ENCODE results near the gene BRMS1.

Gene BRMS1

GRCh38 chr11:66328302-66329144 is 16.4 kb downstream of the BRMS1 start:
- Histone ChIP-seq H3K4me3 (peak overlapping the region; percentile 63), H3K36me3 (ENCODE audit: insufficient read depth, low read length) (no peaks in the 10 kb centered on the region), H3K9ac (ENCODE audit: insufficient read length) (peak overlapping the region; percentile 59), H3K27ac (no peak overlapping the region), H3K9me3 (ENCODE audit: low read depth, low read length) (no peaks in the 10 kb centered on the region)
- TF ChIP-seq POLR2AphosphoS5 (IDR thresholded peaks at IDR 0.05; ENCODE audit: borderline replicate concordance, low read depth, low read length): no peak
- no peak for TF ChIP-seq FOXP2 (optimal IDR thresholded peaks at IDR 0.05; ENCODE audit: control extremely low read depth, extremely low read length, insufficient read depth)
- no peak for TF ChIP-seq EZH2 (IDR thresholded peaks at IDR 0.05)
- no peak for DNase-seq (ENCODE audit: low read depth, low spot score)

GRCh38 chr11:66328031-66328301 is 16.9 kb downstream of the BRMS1 start:
- Histone ChIP-seq H3K27ac (no peak overlapping the region), H3K4me3 (no peak overlapping the region), H3K9ac (ENCODE audit: insufficient read length) (no peak overlapping the region), H3K9me3 (ENCODE audit: low read depth, low read length) (no peaks in the 10 kb centered on the region), H3K36me3 (ENCODE audit: insufficient read depth, low read length) (no peaks in the 10 kb centered on the region)
- DNase-seq (ENCODE audit: low read depth, low spot score): no peak
- TF ChIP-seq EZH2 (IDR thresholded peaks at IDR 0.05) (no peak), POLR2AphosphoS5 (IDR thresholded peaks at IDR 0.05; ENCODE audit: borderline replicate concordance, low read depth, low read length) (no peak), FOXP2 (optimal IDR thresholded peaks at IDR 0.05; ENCODE audit: control extremely low read depth, extremely low read length, insufficient read depth) (no peak)

- TF ChIP-seq FOXP2 (optimal IDR thresholded peaks at IDR 0.05; ENCODE audit: control extremely low read depth, extremely low read length, insufficient read depth): no peak
- no peak for TF ChIP-seq POLR2AphosphoS5 (IDR thresholded peaks at IDR 0.05; ENCODE audit: borderline replicate concordance, low read depth, low read length)
- TF ChIP-seq EZH2 (IDR thresholded peaks at IDR 0.05): no peak
- Histone ChIP-seq H3K9me3 (ENCODE audit: low read depth, low read length) (no peaks in the 10 kb centered on the region), H3K36me3 (ENCODE audit: insufficient read depth, low read length) (no peaks in the 10 kb centered on the region), H3K27ac (0 out of 2 replicates have a peak overlapping the region, but pooled peaks have one; percentile 19), H3K4me3 (no peak overlapping the region), H3K9ac (ENCODE audit: insufficient read length) (peak overlapping the region; percentile 41)
- no peak for DNase-seq (ENCODE audit: low read depth, low spot score)
Observed at GRCh38 chr11:66327171-66328030, 17.5 kb downstream of the BRMS1 start.

- DNase-seq (ENCODE audit: low read depth, low spot score): no peak
- no peak overlapping the region for H3K27ac ChIP-seq
- no peak overlapping the region for H3K4me3 ChIP-seq
- H3K9me3 ChIP-seq (ENCODE audit: low read depth, low read length): no peaks in the 10 kb centered on the region
- TF ChIP-seq EZH2 (IDR thresholded peaks at IDR 0.05) (no peak), POLR2AphosphoS5 (IDR thresholded peaks at IDR 0.05; ENCODE audit: borderline replicate concordance, low read depth, low read length) (no peak), FOXP2 (optimal IDR thresholded peaks at IDR 0.05; ENCODE audit: control extremely low read depth, extremely low read length, insufficient read depth) (no peak)
- H3K9ac ChIP-seq (ENCODE audit: insufficient read length): no peak overlapping the region
- H3K36me3 ChIP-seq (ENCODE audit: insufficient read depth, low read length): no peaks in the 10 kb centered on the region
Observed at GRCh38 chr11:66326261-66327111, 18.4 kb downstream of the BRMS1 start.

- Histone ChIP-seq H3K27ac (no peak overlapping the region), H3K9ac (ENCODE audit: insufficient read length) (no peak overlapping the region), H3K4me3 (no peak overlapping the region), H3K36me3 (ENCODE audit: insufficient read depth, low read length) (no peaks in the 10 kb centered on the region), H3K9me3 (ENCODE audit: low read depth, low read length) (no peaks in the 10 kb centered on the region)
- DNase-seq (ENCODE audit: low read depth, low spot score): no peak
- no peak for TF ChIP-seq EZH2 (IDR thresholded peaks at IDR 0.05)
- no peak for TF ChIP-seq POLR2AphosphoS5 (IDR thresholded peaks at IDR 0.05; ENCODE audit: borderline replicate concordance, low read depth, low read length)
Observed at GRCh38 chr11:66325263-66325671, 19.6 kb downstream of the BRMS1 start.

GRCh38 chr11:66324664-66325063 is 20.2 kb downstream of the BRMS1 start:
- Histone ChIP-seq H3K27ac (peak overlapping the region; percentile 31; the same call in 1 of the 2 replicates), H3K36me3 (ENCODE audit: insufficient read depth, low read length) (no peaks in the 10 kb centered on the region), H3K9me3 (ENCODE audit: low read depth, low read length) (no peaks in the 10 kb centered on the region), H3K9ac (ENCODE audit: insufficient read length) (no peak overlapping the region), H3K4me3 (no peak overlapping the region)
- DNase-seq (ENCODE audit: low read depth, low spot score): no peak
- no peak for TF ChIP-seq EZH2 (IDR thresholded peaks at IDR 0.05)
- no peak for TF ChIP-seq POLR2AphosphoS5 (IDR thresholded peaks at IDR 0.05; ENCODE audit: borderline replicate concordance, low read depth, low read length)
- no peak for TF ChIP-seq FOXP2 (optimal IDR thresholded peaks at IDR 0.05; ENCODE audit: control extremely low read depth, extremely low read length, insufficient read depth)

GRCh38 chr11:66323684-66324083 is 21.2 kb downstream of the BRMS1 start:
- no peak for DNase-seq (ENCODE audit: low read depth, low spot score)
- H3K9ac ChIP-seq (ENCODE audit: insufficient read length): no peak overlapping the region
- no peak for TF ChIP-seq EZH2 (IDR thresholded peaks at IDR 0.05)
- TF ChIP-seq POLR2AphosphoS5 (IDR thresholded peaks at IDR 0.05; ENCODE audit: borderline replicate concordance, low read depth, low read length): no peak
- no peak for TF ChIP-seq FOXP2 (optimal IDR thresholded peaks at IDR 0.05; ENCODE audit: control extremely low read depth, extremely low read length, insufficient read depth)

More at GRCh38 chr11:66323684-66324083, 21.2 kb downstream of the BRMS1 start:
- H3K27ac ChIP-seq: no peak overlapping the region
- no peak overlapping the region for H3K4me3 ChIP-seq
- no peaks in the 10 kb centered on the region for H3K9me3 ChIP-seq (ENCODE audit: low read depth, low read length)
- no peaks in the 10 kb centered on the region for H3K36me3 ChIP-seq (ENCODE audit: insufficient read depth, low read length)

Data from SK-N-MC (cell line).